Neural progenitor cell (in vitro differentiated cells): ENCODE data around the gene GRP.

ENCODE experiments used
- CTCF ChIP-seq: fragments of 200-600 bp; sonication (generic); IDR thresholded peaks from 2 replicates; pipeline ENCODE4 v1.5.1; 2017; ENCODE audit warnings: antibody characterized with exemption, mild to moderate bottlenecking
- EZH2phosphoT487 ChIP-seq: fragments of 200-600 bp; sonication (generic); IDR thresholded peaks from 2 replicates; pipeline ENCODE4 v1.6.1; 2017; ENCODE audit warnings: antibody characterized with exemption

GRCh38 chr18:59249199-59249774, 29.3 kb downstream of the GRP start:
- TF ChIP-seq CTCF = peak; percentile 79
- TF ChIP-seq EZH2phosphoT487 = no peak
